Panc1 (cell line): ENCODE data around the gene VEGFA. TPM values are rescaled to one million over a fixed set of nuclear protein-coding genes. Genes with fewer than 3 reads are reported as not detected.

Source experiments
- ATAC-seq: fragments of 200-7000 bp; cut with Tn5 transposase; 2 replicates; pipeline ENCODE4 v1.9.1; 2020; ENCODE audit warnings: mild to moderate bottlenecking, moderate library complexity
- BruUV-seq: library from RNA; stranded (reverse); fragments of 400-500 nt; replicated peaks from 2 replicates; lab custom pipeline; 2021; lab: Mats Ljungman, UMichigan
- CTCF ChIA-PET: fragments of 300-600 bp; sonication (Branson Sonifier 250); formaldehyde crosslinking; loops from one replicate; lab custom pipeline; 2022; ENCODE audit warnings: antibody characterized with exemption; lab: Charles Lee
- POLR2A ChIA-PET: fragments of 300-600 bp; sonication (Branson Sonifier 250); formaldehyde crosslinking; loops from one replicate; lab custom pipeline; 2022; ENCODE audit warnings: antibody characterized with exemption; lab: Charles Lee
- DNase-seq: peaks from one replicate; pipeline ENCODE4 v3.0.0-alpha.2; 2010; ENCODE audit warnings: low read depth, low spot score
- H3K27ac ChIP-seq: 2 replicates; pipeline ENCODE4 v1.5.1; 2011; ENCODE audit warnings: mild to moderate bottlenecking, low read length, inconsistent platforms
- H3K27me3 ChIP-seq: fragments of 200-500 bp; sonication (Bioruptor generic); 2 replicates; pipeline ENCODE4 v1.6.0; 2014; ENCODE audit warnings: low read length, inconsistent platforms; ENCODE audit not compliant: control insufficient read depth, insufficient read depth
- H3K36me3 ChIP-seq: fragments of 200-500 bp; sonication (Bioruptor generic); 2 replicates; pipeline ENCODE4 v1.5.1; 2014; ENCODE audit warnings: inconsistent platforms, mild to moderate bottlenecking, low read length, moderate library complexity; ENCODE audit not compliant: control insufficient read depth, insufficient read depth
- H3K4me1 ChIP-seq: 2 replicates; pipeline ENCODE4 v1.5.1; 2011; ENCODE audit warnings: inconsistent platforms, mild to moderate bottlenecking, low read length, moderate library complexity; ENCODE audit not compliant: control insufficient read depth, insufficient read depth
- H3K4me3 ChIP-seq, 2 experiments: 2 replicates each; pipeline ENCODE4 v1.5.1; 2011 to 2012; ENCODE audit warnings: low read depth in 2 of 2, low read length in 2 of 2, mild to moderate bottlenecking in 2 of 2, inconsistent platforms in 1 of 2, moderate library complexity in 1 of 2
- H3K9me3 ChIP-seq: fragments of 200-500 bp; sonication (Bioruptor generic); 2 replicates; pipeline ENCODE4 v1.5.1; 2014; ENCODE audit warnings: low read depth, mild to moderate bottlenecking, inconsistent platforms, low read length, moderate library complexity; ENCODE audit not compliant: control insufficient read depth, insufficient read depth
- POLR2AphosphoS5 ChIP-seq: IDR thresholded peaks from 2 replicates; pipeline ENCODE4 v1.6.1; 2012; ENCODE audit warnings: mild to moderate bottlenecking, low read depth, low read length, moderate library complexity
- SIN3A ChIP-seq: IDR thresholded peaks from 2 replicates; pipeline ENCODE4 v1.6.1; 2012; ENCODE audit warnings: low read depth, mild to moderate bottlenecking, low read length, moderate library complexity, borderline replicate concordance; ENCODE audit not compliant: insufficient read depth
- TCF7L2 ChIP-seq: IDR thresholded peaks from 2 replicates; pipeline ENCODE4 v1.6.1; 2011; ENCODE audit warnings: mild to moderate bottlenecking, low read depth, low read length, inconsistent platforms
- in situ Hi-C: cut with HindIII; loops from 2 replicates; pipeline ENCODE4 v1.10.0; 2016; ENCODE audit warnings: low sequenced_read_pairs, low pct_unique_long_range_greater_than_20kb
- intact Hi-C: fragments of 100-400 bp; cut with micrococcal nuclease; formaldehyde crosslinking; loops from one replicate; pipeline ENCODE4 v1.10.0; 2022; ENCODE audit not compliant: unreplicated experiment
- total RNA-seq: library from RNA; stranded (reverse); gene quantifications from one replicate; pipeline ENCODE4 v1.2.1, GENCODE V29; 2021; ENCODE audit not compliant: unreplicated experiment
- TF ChIP-seq, protein P1 (sequence below): fragments of 450-650 bp; IDR thresholded peaks from 2 replicates; pipeline ENCODE4 v1.5.1; 2017; ENCODE audit warnings: mild to moderate bottlenecking
- TF ChIP-seq, protein P2 (sequence below), 2 experiments: IDR thresholded peaks; 2 replicates each; pipeline ENCODE4 v1.6.1; 2011 to 2012; ENCODE audit warnings: low read depth in 2 of 2, control low read depth in 1 of 2, low read length in 1 of 2, mild to moderate bottlenecking in 1 of 2, moderate library complexity in 1 of 2; ENCODE audit not compliant: insufficient read depth in 1 of 2

The VEGFA gene
- total RNA-seq, 1 experiment from 2014 or later: 98.7 TPM

DNA sequence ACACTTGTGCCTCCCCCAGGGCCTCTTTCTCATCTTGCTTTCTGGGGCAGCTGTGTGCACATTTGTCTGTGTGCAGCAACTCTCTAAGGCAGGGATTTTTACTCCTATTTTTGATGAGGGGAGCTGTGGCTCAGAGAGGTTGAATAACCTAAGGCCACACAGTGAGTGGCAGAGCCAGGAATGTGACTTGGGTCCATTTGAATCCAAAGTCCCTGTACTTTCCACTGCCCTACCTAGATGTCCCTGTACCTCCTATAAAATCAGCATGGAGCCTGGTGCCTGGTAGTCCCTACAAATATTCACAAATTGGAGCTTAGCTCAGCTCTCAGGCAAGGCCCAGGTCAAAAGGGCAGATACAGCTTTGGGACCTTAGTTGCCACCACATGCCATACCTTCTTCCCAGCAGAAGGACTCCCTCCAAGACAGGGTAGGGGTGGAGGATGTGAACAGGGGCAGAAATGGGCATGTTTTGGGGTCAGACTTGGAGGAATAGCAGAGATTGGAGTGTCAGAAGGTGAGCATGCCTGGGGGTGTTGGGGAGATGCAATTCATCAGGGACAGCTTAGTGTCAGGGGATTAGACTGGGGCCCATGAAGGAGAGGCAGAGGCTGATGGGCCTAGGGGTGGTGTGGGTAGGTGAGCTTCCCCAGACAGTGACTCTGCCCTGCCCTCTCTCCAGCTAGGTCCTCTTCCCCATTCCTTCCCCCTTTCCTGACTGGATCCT lies 4.1 kb upstream of the VEGFA start:
- ChIA-PET POLR2A (no interaction called here), CTCF (interaction anchor here (0.7 kb wide), 1 partner anchor 184 kb away, joined by 3 read pairs; no protein-coding TSS in a partner anchor)
- in situ Hi-C loops (no loop called here), intact Hi-C loops (no loop called here)
- DNase-seq (no peak), ATAC-seq (no peak)
- Histone ChIP-seq H3K27me3 (no peaks in the 10 kb centered on the region), H3K36me3 (no peaks in the 10 kb centered on the region), H3K27ac (no peak overlapping the region), H3K4me3 (no peak overlapping the region), H3K9me3 (no peaks in the 10 kb centered on the region), H3K4me1 (0 out of 2 replicates have a peak, but pooled peaks cover 2% of the 10 kb centered on the region)
- BruUV-seq: no TSS peak
- TF ChIP-seq POLR2AphosphoS5: no peak
- TF ChIP-seq SIN3A: no peak
- TF ChIP-seq, protein P1, sequence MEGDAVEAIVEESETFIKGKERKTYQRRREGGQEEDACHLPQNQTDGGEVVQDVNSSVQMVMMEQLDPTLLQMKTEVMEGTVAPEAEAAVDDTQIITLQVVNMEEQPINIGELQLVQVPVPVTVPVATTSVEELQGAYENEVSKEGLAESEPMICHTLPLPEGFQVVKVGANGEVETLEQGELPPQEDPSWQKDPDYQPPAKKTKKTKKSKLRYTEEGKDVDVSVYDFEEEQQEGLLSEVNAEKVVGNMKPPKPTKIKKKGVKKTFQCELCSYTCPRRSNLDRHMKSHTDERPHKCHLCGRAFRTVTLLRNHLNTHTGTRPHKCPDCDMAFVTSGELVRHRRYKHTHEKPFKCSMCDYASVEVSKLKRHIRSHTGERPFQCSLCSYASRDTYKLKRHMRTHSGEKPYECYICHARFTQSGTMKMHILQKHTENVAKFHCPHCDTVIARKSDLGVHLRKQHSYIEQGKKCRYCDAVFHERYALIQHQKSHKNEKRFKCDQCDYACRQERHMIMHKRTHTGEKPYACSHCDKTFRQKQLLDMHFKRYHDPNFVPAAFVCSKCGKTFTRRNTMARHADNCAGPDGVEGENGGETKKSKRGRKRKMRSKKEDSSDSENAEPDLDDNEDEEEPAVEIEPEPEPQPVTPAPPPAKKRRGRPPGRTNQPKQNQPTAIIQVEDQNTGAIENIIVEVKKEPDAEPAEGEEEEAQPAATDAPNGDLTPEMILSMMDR: no peak
- TF ChIP-seq, protein P2, sequence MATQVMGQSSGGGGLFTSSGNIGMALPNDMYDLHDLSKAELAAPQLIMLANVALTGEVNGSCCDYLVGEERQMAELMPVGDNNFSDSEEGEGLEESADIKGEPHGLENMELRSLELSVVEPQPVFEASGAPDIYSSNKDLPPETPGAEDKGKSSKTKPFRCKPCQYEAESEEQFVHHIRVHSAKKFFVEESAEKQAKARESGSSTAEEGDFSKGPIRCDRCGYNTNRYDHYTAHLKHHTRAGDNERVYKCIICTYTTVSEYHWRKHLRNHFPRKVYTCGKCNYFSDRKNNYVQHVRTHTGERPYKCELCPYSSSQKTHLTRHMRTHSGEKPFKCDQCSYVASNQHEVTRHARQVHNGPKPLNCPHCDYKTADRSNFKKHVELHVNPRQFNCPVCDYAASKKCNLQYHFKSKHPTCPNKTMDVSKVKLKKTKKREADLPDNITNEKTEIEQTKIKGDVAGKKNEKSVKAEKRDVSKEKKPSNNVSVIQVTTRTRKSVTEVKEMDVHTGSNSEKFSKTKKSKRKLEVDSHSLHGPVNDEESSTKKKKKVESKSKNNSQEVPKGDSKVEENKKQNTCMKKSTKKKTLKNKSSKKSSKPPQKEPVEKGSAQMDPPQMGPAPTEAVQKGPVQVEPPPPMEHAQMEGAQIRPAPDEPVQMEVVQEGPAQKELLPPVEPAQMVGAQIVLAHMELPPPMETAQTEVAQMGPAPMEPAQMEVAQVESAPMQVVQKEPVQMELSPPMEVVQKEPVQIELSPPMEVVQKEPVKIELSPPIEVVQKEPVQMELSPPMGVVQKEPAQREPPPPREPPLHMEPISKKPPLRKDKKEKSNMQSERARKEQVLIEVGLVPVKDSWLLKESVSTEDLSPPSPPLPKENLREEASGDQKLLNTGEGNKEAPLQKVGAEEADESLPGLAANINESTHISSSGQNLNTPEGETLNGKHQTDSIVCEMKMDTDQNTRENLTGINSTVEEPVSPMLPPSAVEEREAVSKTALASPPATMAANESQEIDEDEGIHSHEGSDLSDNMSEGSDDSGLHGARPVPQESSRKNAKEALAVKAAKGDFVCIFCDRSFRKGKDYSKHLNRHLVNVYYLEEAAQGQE (IDR thresholded peaks at IDR 0.05; ENCODE audit: insufficient read depth in 1 of 2, low read depth in 2 of 2, low read length in 1 of 2): no peak
- no peak for TF ChIP-seq TCF7L2

DNA sequence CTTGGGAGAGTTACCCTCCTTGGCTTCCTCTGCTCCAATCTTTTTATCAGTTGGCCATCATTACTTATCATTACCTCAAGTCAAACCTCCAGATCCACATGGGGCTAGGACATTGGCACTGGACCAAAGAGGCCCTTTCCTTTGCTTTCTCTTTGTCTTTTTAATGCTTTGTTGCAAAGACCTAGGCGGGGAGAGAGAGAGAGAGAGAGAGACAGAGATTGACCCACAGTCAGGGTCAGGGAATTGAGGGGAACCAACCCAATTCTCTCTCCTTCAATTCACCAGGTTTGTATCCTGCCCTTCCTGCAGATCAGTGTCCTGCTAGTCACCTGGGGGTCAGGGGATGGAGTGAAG lies 3.5 kb upstream of the VEGFA start:
- Histone ChIP-seq H3K4me3 (no peak overlapping the region), H3K4me1 (0 out of 2 replicates have a peak, but pooled peaks cover 2% of the 10 kb centered on the region), H3K9me3 (no peaks in the 10 kb centered on the region), H3K27ac (no peak overlapping the region), H3K27me3 (no peaks in the 10 kb centered on the region), H3K36me3 (no peaks in the 10 kb centered on the region)
- in situ Hi-C loops (no loop called here), intact Hi-C loops (no loop called here)
- no TSS peak for BruUV-seq
- POLR2A ChIA-PET: no interaction called here
- CTCF ChIA-PET: interaction anchor here (0.7 kb wide), 1 partner anchor 183 kb away, joined by 3 read pairs; no protein-coding TSS in a partner anchor
- TF ChIP-seq, protein P2 (IDR thresholded peaks at IDR 0.05; ENCODE audit: insufficient read depth in 1 of 2, low read depth in 2 of 2, low read length in 1 of 2): no peak
- TF ChIP-seq TCF7L2 (no peak), POLR2AphosphoS5 (no peak), SIN3A (no peak)
- TF ChIP-seq, protein P1: no peak
- DNase-seq: no peak
- ATAC-seq: no peak
